Fibroblast of lung (primary cell): ENCODE measurements around the gene SEMA6A. TPM values are rescaled to one million over a fixed set of nuclear protein-coding genes. Genes with fewer than 3 reads are reported as not detected.

Experiments
- DNase-seq, 2 donors: peaks; one replicate each; pipeline versions ENCODE4 v3.0.0 to v3.0.0-alpha.2; 2010; ENCODE audit warnings: low read depth in 2 of 2
- H2AFZ ChIP-seq: 2 replicates; pipeline ENCODE4 v1.5.1; 2012; ENCODE audit warnings: low read length, control low read depth, inconsistent platforms
- H3K27ac ChIP-seq: 2 replicates; pipeline ENCODE4 v1.5.1; 2011; ENCODE audit warnings: low read length, control low read depth; ENCODE audit not compliant: insufficient read depth
- H3K27me3 ChIP-seq: 2 replicates; pipeline ENCODE4 v1.5.1; 2011; ENCODE audit warnings: mild to moderate bottlenecking, low read length; ENCODE audit not compliant: control insufficient read depth, insufficient read depth
- H3K36me3 ChIP-seq: 2 replicates; pipeline ENCODE4 v1.5.1; 2011; ENCODE audit warnings: low read length; ENCODE audit not compliant: control insufficient read depth, insufficient read depth
- H3K4me1 ChIP-seq: 2 replicates; pipeline ENCODE4 v1.5.1; 2011; ENCODE audit warnings: low read length; ENCODE audit not compliant: control insufficient read depth, insufficient read depth; ENCODE audit errors: extremely low read depth
- H3K4me2 ChIP-seq: 2 replicates; pipeline ENCODE4 v1.5.1; 2011; ENCODE audit warnings: low read length, control low read depth; ENCODE audit not compliant: insufficient read depth; ENCODE audit errors: extremely low read depth
- H3K4me3 ChIP-seq, 4 experiments: fragments of 200-600 bp in 1 of 4; sonication (generic) in 1 of 4; replicated peaks in 1 of 4; 2 replicates each; pipeline ENCODE4 v1.5.1; 2011 to 2016; ENCODE audit warnings: low read length in 4 of 4, low read depth in 3 of 4, mild to moderate bottlenecking in 3 of 4, control low read depth in 2 of 4, inconsistent platforms in 1 of 4, mixed read lengths in 1 of 4; ENCODE audit not compliant: insufficient read depth in 1 of 4; ENCODE audit errors: control extremely low read depth in 1 of 4
- H3K79me2 ChIP-seq: 2 replicates; pipeline ENCODE4 v1.5.1; 2012; ENCODE audit warnings: mild to moderate bottlenecking, low read length, inconsistent platforms; ENCODE audit not compliant: control insufficient read depth, insufficient read depth
- H3K9ac ChIP-seq: 2 replicates; pipeline ENCODE4 v1.5.1; 2011; ENCODE audit warnings: mild to moderate bottlenecking, low read length, control low read depth; ENCODE audit not compliant: insufficient read depth
- H3K9me3 ChIP-seq: 2 replicates; pipeline ENCODE4 v1.5.1; 2012; ENCODE audit warnings: low read depth, low read length; ENCODE audit not compliant: control insufficient read depth, insufficient read depth
- H4K20me1 ChIP-seq: 2 replicates; pipeline ENCODE4 v1.5.1; 2011; ENCODE audit warnings: low read length; ENCODE audit not compliant: control insufficient read depth, insufficient read depth; ENCODE audit errors: extremely low read depth
- EZH2 ChIP-seq: IDR thresholded peaks from 2 replicates; pipeline ENCODE4 v1.5.1; 2012; ENCODE audit warnings: low read length, control low read depth, mild to moderate bottlenecking; ENCODE audit errors: missing control alignments
- polyA plus RNA-seq, 2 donors: library from polyadenylated mRNA; depleted of rRNA in 1 of 2; stranded (reverse) in 1 of 2; unstranded in 1 of 2; fragments of >200 nt; gene quantifications; 2 replicates each; pipeline ENCODE4 v1.2.1, GENCODE V29; 2011 to 2012; ENCODE audit warnings: missing spikeins in 1 of 2
- total RNA-seq: library from RNA; depleted of rRNA; stranded (reverse); fragments of >200 nt; gene quantifications from 2 replicates; pipeline ENCODE4 v1.2.1, GENCODE V29; 2014
- TF ChIP-seq, protein P1 (sequence below), 2 donors: IDR thresholded peaks in 1 of 2; conservative IDR thresholded peaks in 1 of 2; 1 replicate in 1 of 2; 2 replicates in 1 of 2; pipeline ENCODE4 v1.5.1; 2011 to 2012; ENCODE audit warnings: low read length in 2 of 2, control low read depth in 1 of 2, inconsistent platforms in 1 of 2, low read depth in 1 of 2, mild to moderate bottlenecking in 1 of 2

The SEMA6A gene
- total and polyA plus RNA-seq, 2 donors (not counting 1 experiment from before 2014, with no cell fraction given) = 0.17 to 0.22 TPM

DNA sequence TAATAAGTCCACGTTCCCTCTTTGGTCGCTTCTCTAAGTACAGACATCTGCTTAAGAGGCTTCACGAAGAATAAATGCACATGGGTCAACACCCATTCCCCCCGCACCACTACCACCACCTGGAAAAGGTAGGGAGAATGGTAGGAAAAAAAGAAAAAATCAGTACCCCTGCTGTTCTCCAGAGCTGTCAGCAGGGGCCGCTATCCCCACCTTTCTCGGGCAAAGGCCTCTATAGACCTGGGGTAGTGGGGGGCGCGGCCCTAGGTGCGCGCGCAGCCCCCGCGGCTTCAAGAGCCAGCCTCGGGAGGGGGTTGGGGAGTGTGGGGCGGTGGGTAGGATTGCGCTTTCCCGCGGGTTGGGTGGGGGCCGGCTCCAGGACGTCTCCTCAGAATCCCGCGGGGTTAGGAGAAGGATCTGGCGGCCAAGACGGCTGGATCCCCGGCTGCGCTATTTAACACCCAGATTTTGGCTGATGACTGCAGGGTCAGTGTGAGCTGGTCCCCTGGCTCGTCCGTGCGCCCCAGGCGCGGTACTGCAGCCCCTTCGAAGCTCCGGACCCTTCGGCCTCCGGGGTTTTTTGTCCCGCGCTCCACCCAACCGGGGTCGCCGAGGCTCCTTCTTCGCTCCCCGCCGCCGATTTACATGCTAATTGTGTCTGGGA lies 1.6 kb upstream of the SEMA6A start:
- no peak overlapping the region for H2AFZ ChIP-seq
- peak; percentile 49 to 68 for DNase-seq
- H3K27ac ChIP-seq = no peak overlapping the region
- peaks cover 37% of the 10 kb centered on the region for H3K27me3 ChIP-seq
- H3K4me3 ChIP-seq = peak overlapping the region; percentile 22 to 76 (median 56)
- H3K9me3 ChIP-seq = no peaks in the 10 kb centered on the region
- H3K36me3 ChIP-seq = no peaks in the 10 kb centered on the region
- H3K4me2 ChIP-seq = peak overlapping the region; percentile 95
- peaks cover 2% of the 10 kb centered on the region for H3K4me1 ChIP-seq
- H3K79me2 ChIP-seq = no peaks in the 10 kb centered on the region
- H4K20me1 ChIP-seq = no peaks in the 10 kb centered on the region
- no peak overlapping the region for H3K9ac ChIP-seq
- TF ChIP-seq, protein P1, sequence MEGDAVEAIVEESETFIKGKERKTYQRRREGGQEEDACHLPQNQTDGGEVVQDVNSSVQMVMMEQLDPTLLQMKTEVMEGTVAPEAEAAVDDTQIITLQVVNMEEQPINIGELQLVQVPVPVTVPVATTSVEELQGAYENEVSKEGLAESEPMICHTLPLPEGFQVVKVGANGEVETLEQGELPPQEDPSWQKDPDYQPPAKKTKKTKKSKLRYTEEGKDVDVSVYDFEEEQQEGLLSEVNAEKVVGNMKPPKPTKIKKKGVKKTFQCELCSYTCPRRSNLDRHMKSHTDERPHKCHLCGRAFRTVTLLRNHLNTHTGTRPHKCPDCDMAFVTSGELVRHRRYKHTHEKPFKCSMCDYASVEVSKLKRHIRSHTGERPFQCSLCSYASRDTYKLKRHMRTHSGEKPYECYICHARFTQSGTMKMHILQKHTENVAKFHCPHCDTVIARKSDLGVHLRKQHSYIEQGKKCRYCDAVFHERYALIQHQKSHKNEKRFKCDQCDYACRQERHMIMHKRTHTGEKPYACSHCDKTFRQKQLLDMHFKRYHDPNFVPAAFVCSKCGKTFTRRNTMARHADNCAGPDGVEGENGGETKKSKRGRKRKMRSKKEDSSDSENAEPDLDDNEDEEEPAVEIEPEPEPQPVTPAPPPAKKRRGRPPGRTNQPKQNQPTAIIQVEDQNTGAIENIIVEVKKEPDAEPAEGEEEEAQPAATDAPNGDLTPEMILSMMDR (conservative IDR thresholded peaks at IDR 0.05 in 1 of 2, IDR thresholded peaks at IDR 0.05 in 1 of 2; ENCODE audit: low read depth in 1 of 2, low read length in 2 of 2) = peak; percentile 63 to 81
- TF ChIP-seq EZH2 = no peak

GRCh38 chr5:116575326-116576052 lies 866 bp upstream of the SEMA6A start:
- peaks cover 37% of the 10 kb centered on the region for H3K27me3 ChIP-seq
- TF ChIP-seq EZH2 = no peak
- TF ChIP-seq, protein P1 (conservative IDR thresholded peaks at IDR 0.05 in 1 of 2, IDR thresholded peaks at IDR 0.05 in 1 of 2; ENCODE audit: low read depth in 1 of 2, low read length in 2 of 2) = no peak
- DNase-seq = peak; percentile 29 to 46
- H3K9me3 ChIP-seq = no peaks in the 10 kb centered on the region
- no peaks in the 10 kb centered on the region for H3K79me2 ChIP-seq
- H4K20me1 ChIP-seq = no peaks in the 10 kb centered on the region
- H3K36me3 ChIP-seq = no peaks in the 10 kb centered on the region
- H3K4me3 ChIP-seq = peak overlapping the region; percentile 43 to 76 (median 57)
- no peak overlapping the region for H3K27ac ChIP-seq
- H3K4me1 ChIP-seq = peaks cover 2% of the 10 kb centered on the region
- no peak overlapping the region for H2AFZ ChIP-seq
- peak overlapping the region; percentile 95 for H3K4me2 ChIP-seq
- H3K9ac ChIP-seq = no peak overlapping the region

DNA sequence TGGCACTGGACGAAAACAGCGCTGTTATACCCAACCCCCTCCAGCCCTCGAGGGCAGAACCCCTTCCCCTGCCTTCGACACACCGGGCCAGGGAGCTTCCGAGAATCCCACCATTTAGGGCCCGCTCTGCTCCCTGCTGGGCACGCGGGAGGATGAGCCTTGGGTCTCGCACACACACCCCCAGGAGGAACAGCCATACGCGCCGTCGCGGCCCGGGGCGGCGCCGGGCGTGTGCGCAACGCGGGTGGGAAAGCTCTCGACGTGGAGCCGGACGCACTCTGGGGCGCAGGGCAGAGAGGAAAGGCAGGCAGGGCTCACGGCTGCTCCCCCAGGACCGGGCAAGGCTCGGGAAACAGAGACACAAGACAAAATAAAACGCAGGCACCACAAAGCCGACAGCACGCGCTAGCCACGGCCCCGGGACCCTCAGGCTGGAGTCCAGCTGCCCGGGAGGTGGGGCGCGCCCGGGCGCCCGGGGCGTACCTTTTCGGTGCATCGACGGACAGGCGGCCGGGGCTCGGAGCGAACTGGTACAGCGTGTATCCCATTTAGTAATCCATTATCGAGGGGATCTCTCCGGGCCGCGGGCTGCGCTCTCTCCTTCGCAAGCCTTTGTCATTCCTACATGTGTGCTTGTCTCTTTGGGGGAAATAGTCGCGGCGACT lies 789 bp downstream of the SEMA6A start:
- Histone ChIP-seq H3K4me1 (peaks cover 2% of the 10 kb centered on the region), H3K4me3 (peak overlapping the region; percentile 46 to 69 (median 61)), H2AFZ (peak overlapping the region; percentile 12), H4K20me1 (no peaks in the 10 kb centered on the region), H3K27me3 (peaks cover 36% of the 10 kb centered on the region), H3K4me2 (peak overlapping the region; percentile 95), H3K27ac (no peak overlapping the region), H3K36me3 (no peaks in the 10 kb centered on the region), H3K9me3 (no peaks in the 10 kb centered on the region), H3K9ac (no peak overlapping the region), H3K79me2 (no peaks in the 10 kb centered on the region)
- peak; percentile 8 to 9 for DNase-seq
- no peak for TF ChIP-seq EZH2
